GM20000 (cell line): ENCODE results near the gene BLTP2.
A peak's percentile ranks its signal among the peaks of the same experiment; 100 is the strongest.
"Not testable (repeated sequence)": the region's sequence is repeated elsewhere in the genome, so short reads cannot be mapped to it uniquely, and the experiment has no call there.

ENCODE experiments used
- DNase-seq: peaks from one replicate; pipeline ENCODE4 v3.0.0; 2012; ENCODE audit warnings: low spot score
- CTCF ChIP-seq: IDR thresholded peaks from 2 replicates; pipeline ENCODE4 v1.5.1; 2012; ENCODE audit warnings: mild to moderate bottlenecking, control low read depth; ENCODE audit errors: extremely low read depth, missing control alignments

BLTP2 gene

GRCh38 chr17:28662527-28662829 lies 17.5 kb upstream of the BLTP2 start:
- no peak for DNase-seq
- TF ChIP-seq CTCF: no peak

DNA sequence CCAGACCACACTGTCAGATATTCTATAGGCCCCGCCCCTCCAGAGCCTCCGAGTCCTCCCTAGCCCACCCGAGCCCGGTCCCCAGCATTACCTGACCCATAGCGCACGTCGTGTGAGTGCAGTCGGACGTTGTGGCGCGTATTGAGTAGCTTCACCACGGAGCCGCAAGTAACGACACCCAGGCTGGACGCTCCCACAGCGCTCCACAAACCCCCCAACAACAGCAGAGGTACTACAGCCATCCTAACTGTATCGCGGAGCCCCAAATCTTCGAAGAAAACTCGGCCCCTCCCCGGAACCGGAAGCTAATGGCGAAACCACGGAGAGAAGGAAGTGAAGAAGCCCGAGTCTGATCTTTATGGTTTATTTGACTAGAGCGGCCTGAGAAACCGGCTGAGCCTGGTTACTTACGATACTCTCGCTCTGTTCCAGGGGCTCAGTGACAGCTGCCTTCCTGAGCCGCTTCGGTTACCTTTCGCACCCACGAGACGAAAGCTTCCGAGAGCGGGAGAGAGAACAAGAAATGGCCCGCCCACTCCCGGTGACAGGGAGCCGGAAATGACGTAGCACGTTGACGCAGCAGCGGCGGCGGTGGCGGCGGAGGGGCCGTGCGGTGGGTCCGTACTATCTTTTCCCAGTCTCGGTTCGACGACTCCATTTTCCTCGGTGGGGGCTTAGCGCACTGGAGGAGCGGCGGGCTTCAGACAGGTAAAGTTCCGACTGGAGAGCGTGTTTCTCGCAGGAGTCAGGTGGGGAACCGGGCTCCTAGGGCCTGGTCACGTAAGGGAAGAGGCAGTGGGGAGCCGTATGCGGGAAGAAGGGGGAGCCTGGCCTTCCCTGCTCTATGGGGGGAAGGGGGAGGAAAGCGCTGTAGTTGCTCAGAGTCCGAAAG lies 16.9 kb upstream of the BLTP2 start, which contains the start of the genes SDF2 and SUPT6H:
Gene SDF2 (minus strand): TSS at position 272 of the 892 bp plus-strand sequence. CDS start 30 bp downstream, at position 242.
Gene SUPT6H (plus strand): TSS at position 571 of the 892 bp plus-strand sequence. CDS start 11,197 bp downstream, outside the sequence.
- DNase-seq: peak; percentile 95
- TF ChIP-seq CTCF: no peak

GRCh38 chr17:28659497-28659881 lies 14.5 kb upstream of the BLTP2 start:
- DNase-seq: not testable (repeated sequence)

DNA sequence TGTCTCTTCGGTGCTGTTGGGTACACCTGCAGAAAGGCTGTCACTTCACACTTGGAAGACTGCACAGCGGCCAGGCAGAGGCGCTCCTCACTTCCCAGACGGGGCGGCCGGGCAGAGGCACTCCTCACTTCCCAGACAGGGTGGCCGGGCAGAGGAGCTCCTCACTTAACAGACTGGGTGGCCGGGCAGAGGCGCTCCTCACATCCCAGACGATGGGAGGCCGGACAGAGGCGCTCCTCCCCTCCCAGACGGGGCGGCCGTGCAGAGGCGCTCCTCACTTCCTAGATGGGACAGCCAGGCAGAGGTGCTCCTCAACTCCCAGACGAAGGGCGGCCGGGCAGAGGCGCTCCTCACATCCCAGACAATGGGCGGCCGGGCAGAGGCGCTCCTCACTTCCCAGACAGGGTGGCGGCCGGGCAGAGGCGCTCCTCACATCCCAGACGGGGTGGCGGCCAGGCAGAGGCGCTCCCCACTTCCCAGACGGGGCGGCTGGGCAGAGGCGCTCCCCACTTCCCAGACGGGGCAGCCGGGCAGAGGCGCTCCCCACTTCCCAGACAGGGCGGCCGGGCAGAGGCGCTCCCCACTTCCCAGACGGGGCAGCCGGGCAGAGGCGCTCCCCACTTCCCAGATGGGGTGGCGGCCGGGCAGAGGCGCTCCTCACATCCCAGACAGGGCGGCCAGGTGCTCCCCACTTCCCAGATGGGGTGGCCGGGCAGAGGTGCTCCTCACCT lies 14.0 kb upstream of the BLTP2 start:
- DNase-seq: not testable (repeated sequence)

- not testable (repeated sequence) for DNase-seq
Observed at GRCh38 chr17:28658342-28658741, 13.4 kb upstream of the BLTP2 start.

DNA sequence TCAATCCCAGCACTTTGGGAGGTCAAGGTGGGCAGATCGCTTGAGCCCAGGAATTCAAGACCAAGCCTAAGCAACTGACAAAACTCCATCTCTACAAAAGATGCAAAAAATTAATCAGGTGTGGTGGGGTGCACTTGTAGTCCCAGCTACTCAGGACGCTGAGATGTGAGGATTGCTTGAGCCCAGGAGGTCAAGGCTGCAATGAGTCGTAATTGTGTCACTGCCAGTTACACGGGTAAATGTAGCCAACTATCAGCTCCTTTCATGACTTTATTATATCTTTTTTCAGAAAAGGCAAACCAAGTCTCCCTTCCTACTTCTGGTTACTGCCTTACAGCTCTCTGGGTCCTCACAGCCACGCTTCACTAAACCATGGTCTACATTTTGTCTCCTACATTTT lies 12.8 kb upstream of the BLTP2 start:
- no peak for TF ChIP-seq CTCF
- no peak for DNase-seq

- no peak for DNase-seq
Observed at GRCh38 chr17:28655160-28655559, 10.2 kb upstream of the BLTP2 start.

DNA sequence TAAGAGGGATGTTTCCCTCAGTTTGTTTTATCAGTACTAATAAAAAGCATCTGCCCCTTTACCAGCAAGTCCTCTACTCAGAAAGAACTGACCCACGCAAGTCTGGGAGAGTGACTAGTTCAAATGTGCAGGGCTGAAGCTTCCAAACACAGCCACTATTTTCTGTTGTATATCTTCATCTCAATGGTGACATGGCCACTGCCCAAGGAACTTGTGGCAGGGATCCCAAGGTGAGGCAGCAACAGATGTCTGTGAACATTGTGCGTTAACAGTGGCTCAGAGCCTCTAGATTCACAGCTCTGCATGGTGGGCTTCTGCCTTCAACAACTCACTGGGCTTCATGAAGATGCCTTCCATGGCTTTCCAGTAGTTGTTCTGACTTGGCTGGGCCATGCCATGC lies 3.7 kb upstream of the BLTP2 start:
- DNase-seq: no peak

More at GRCh38 chr17:28655160-28655559, 10.2 kb upstream of the BLTP2 start:
- no peak for TF ChIP-seq CTCF

More for the DNA sequence above, 3.7 kb upstream of the BLTP2 start:
- TF ChIP-seq CTCF: no peak
